Measurements from ENCODE around the gene HIVEP3. TPM values are rescaled to one million over a fixed set of nuclear protein-coding genes. Genes with fewer than 3 reads are reported as not detected.
"Not testable (repeated sequence)": the region's sequence is repeated elsewhere in the genome, so short reads cannot be mapped to it uniquely, and the experiment has no call there.

Gene HIVEP3
- total and polyA plus RNA-seq, 7 donors, result 0.70 to 3.4 (median 2.1) TPM

GRCh38 chr1:41931578-41931977, 12.9 kb upstream of the HIVEP3 start:
- no peaks in the 10 kb centered on the region for H3K27me3 ChIP-seq (ENCODE audit: insufficient read depth in 3 of 3, low read length in 2 of 3)
- H3K4me1 ChIP-seq, result no peaks in the 10 kb centered on the region
- no peak overlapping the region for H3K4me3 ChIP-seq
- no peaks in the 10 kb centered on the region for H3K36me3 ChIP-seq (ENCODE audit: insufficient read depth in 1 of 2, low read depth in 1 of 2)
- no peak overlapping the region for H3K27ac ChIP-seq
- no peak for ATAC-seq
- peaks cover 3% of the 10 kb centered on the region for H3K9me3 ChIP-seq
- TF ChIP-seq, protein P1, sequence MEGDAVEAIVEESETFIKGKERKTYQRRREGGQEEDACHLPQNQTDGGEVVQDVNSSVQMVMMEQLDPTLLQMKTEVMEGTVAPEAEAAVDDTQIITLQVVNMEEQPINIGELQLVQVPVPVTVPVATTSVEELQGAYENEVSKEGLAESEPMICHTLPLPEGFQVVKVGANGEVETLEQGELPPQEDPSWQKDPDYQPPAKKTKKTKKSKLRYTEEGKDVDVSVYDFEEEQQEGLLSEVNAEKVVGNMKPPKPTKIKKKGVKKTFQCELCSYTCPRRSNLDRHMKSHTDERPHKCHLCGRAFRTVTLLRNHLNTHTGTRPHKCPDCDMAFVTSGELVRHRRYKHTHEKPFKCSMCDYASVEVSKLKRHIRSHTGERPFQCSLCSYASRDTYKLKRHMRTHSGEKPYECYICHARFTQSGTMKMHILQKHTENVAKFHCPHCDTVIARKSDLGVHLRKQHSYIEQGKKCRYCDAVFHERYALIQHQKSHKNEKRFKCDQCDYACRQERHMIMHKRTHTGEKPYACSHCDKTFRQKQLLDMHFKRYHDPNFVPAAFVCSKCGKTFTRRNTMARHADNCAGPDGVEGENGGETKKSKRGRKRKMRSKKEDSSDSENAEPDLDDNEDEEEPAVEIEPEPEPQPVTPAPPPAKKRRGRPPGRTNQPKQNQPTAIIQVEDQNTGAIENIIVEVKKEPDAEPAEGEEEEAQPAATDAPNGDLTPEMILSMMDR (IDR thresholded peaks at IDR 0.05), result no peak
- intact Hi-C loops (cut with DNase I), result no loop called here
- WGBS, 3 donors, result 70 to 77% (median 75%) methylated on average over 3 of the region's 3 CpGs
- DNase-seq, result no peak

- Histone ChIP-seq H3K9me3 (no peaks in the 10 kb centered on the region), H3K36me3 (ENCODE audit: insufficient read depth in 1 of 2, low read depth in 1 of 2) (no peaks in the 10 kb centered on the region), H3K27me3 (ENCODE audit: insufficient read depth in 3 of 3, low read length in 2 of 3) (no peaks in the 10 kb centered on the region), H3K27ac (no peak overlapping the region), H3K4me1 (no peaks in the 10 kb centered on the region), H3K4me3 (no peak overlapping the region)
- intact Hi-C loops (cut with DNase I), result no loop called here
- no peak for DNase-seq
- ATAC-seq, result no peak
- TF ChIP-seq, protein P1 (IDR thresholded peaks at IDR 0.05), result no peak
Measured at GRCh38 chr1:41927118-41927517, 8.4 kb upstream of the HIVEP3 start.

GRCh38 chr1:41925712-41926111, 7.0 kb upstream of the HIVEP3 start:
- ATAC-seq (no peak), DNase-seq (no peak)
- Histone ChIP-seq H3K36me3 (ENCODE audit: insufficient read depth in 1 of 2, low read depth in 1 of 2) (no peaks in the 10 kb centered on the region), H3K4me1 (peaks cover 2% of the 10 kb centered on the region), H3K27me3 (ENCODE audit: insufficient read depth in 3 of 3, low read length in 2 of 3) (no peaks in the 10 kb centered on the region), H3K9me3 (no peaks in the 10 kb centered on the region), H3K27ac (no peak overlapping the region), H3K4me3 (no peak overlapping the region)
- intact Hi-C loops (cut with DNase I), result no loop called here
- TF ChIP-seq, protein P1 (IDR thresholded peaks at IDR 0.05), result no peak
- WGBS, 3 donors, result 33 to 53% (median 50%) methylated on average over 1 of the region's 1 CpG

DNA sequence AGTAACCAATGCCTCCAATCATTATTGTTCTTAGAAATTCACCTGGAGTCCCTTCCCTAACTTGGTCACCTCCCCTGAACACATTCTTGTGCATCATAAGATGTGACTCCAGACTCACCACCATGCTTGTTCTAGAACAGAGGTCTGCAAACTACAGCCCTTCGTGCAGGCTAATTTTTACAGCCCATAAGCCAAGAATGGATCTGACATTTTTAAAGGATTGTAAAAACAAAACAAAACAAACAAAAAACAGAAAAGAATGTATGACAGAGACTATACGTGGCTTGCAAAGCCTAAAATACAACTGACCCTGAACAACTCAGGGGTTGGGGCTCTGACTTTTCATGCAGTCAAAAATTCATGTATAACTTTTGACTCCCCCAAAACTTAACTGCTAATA, 6.2 kb upstream of the HIVEP3 start:
- no peak for DNase-seq
- Histone ChIP-seq H3K36me3 (ENCODE audit: insufficient read depth in 1 of 2, low read depth in 1 of 2) (no peaks in the 10 kb centered on the region), H3K27me3 (ENCODE audit: insufficient read depth in 3 of 3, low read length in 2 of 3) (no peaks in the 10 kb centered on the region), H3K9me3 (no peaks in the 10 kb centered on the region), H3K4me3 (no peak overlapping the region), H3K27ac (no peak overlapping the region), H3K4me1 (peaks cover 9% of the 10 kb centered on the region)
- intact Hi-C loops (cut with DNase I), result no loop called here
- TF ChIP-seq, protein P1 (IDR thresholded peaks at IDR 0.05), result no peak
- WGBS, 3 donors, result 69 to 80% (median 69%) methylated on average over 2 of the region's 2 CpGs
- ATAC-seq, result no peak

GRCh38 chr1:41921271-41921670, 2.5 kb upstream of the HIVEP3 start:
- ATAC-seq, result not testable (repeated sequence)

More at GRCh38 chr1:41921271-41921670, 2.5 kb upstream of the HIVEP3 start:
- intact Hi-C loops (cut with DNase I), result loop anchor here in 1 of 2 donors (2.0 kb wide), 1 partner anchor 34 kb away; no protein-coding TSS in a partner anchor
- 93 to 97% (median 94%) methylated on average over 2 of the region's 2 CpGs for WGBS, 3 donors
- DNase-seq; H3K27me3 ChIP-seq (ENCODE audit: insufficient read depth in 3 of 3, low read length in 2 of 3); H3K4me3 ChIP-seq; H3K9me3 ChIP-seq; H3K36me3 ChIP-seq (ENCODE audit: insufficient read depth in 1 of 2, low read depth in 1 of 2): not testable (repeated sequence)
- peaks cover 29% of the 10 kb centered on the region for H3K4me1 ChIP-seq
- peak overlapping the region; percentile 87 for H3K27ac ChIP-seq
